ENCODE results near the gene LGALS7B.

GRCh38 chr19:38815059-38816001, 26.3 kb downstream of the LGALS7B start:
- TF ChIP-seq CTCF (IDR thresholded peaks at IDR 0.05): no peak
- no peak for TF ChIP-seq ZBTB21 (CRISPR knock-in tag; IDR thresholded peaks at IDR 0.05; ENCODE audit: borderline replicate concordance)
